Right lobe of liver (tissue), 4 donors: ENCODE measurements around the gene LLCFC1.

Experiments
- CTCF ChIP-seq, 4 donors: fragments of 200-600 bp in 3 of 4; fragments of 450-650 bp in 1 of 4; IDR thresholded peaks; one replicate each; pipeline versions ENCODE4 v1.5.1 to v1.8.0; 2016 to 2022; ENCODE audit warnings: antibody characterized with exemption in 4 of 4, mild to moderate bottlenecking in 2 of 4
- POLR2A ChIP-seq: fragments of 450-650 bp; IDR thresholded peaks from one replicate; pipeline ENCODE4 v1.6.1; 2017; ENCODE audit warnings: antibody characterized with exemption, mild to moderate bottlenecking
- donor health status: DM: no; HTN: no; CAD: no.
- donor health status: DM: no; HTN: no; CAD: no.
- donor health status: DM: no; HTN: yes; CAD: no.

DNA sequence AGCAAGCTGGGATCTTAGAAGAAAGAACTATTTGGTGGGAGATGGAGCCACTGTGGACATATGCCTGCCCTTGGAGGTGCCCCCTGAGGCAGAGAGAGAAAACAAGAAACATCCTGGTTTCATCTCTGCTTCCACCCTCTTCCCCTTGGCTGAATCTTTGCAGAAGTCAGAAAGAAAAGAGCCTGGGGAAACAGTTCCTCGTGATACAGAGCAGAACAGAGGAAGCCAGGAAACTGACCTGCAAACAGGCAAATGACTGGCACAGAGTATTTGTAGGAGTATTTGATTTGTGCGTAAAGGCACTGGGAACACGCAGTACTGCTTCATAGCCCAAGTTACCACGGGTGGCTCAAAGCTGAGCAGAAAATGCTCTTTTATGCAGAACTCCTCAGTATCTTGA, 29.9 kb downstream of the LLCFC1 start:
- TF ChIP-seq CTCF (IDR thresholded peaks at IDR 0.05): no peak
- TF ChIP-seq POLR2A: no peak
